HEK293 (cell line): Measurements from ENCODE around the gene COPA.

Experiments used
- GLIS1 ChIP-seq: fragments of 450-650 bp; formaldehyde crosslinking; IDR thresholded peaks from 2 replicates; pipeline ENCODE4 v1.5.1; 2016; ENCODE audit warnings: missing biosample characterization, missing genetic modification characterization
- GLIS2 ChIP-seq: fragments of 450-650 bp; formaldehyde crosslinking; IDR thresholded peaks from 2 replicates; pipeline ENCODE4 v1.5.1; 2016; ENCODE audit warnings: missing biosample characterization, missing genetic modification characterization
- HOXA7 ChIP-seq: sonication (generic); formaldehyde crosslinking; IDR thresholded peaks from 2 replicates; pipeline ENCODE4 v1.8.1; 2022; ENCODE audit warnings: missing genetic modification reagents, borderline replicate concordance
- IKZF3 ChIP-seq: fragments of 450-650 bp; IDR thresholded peaks from 2 replicates; pipeline ENCODE4 v1.5.0; 2018; ENCODE audit warnings: missing biosample characterization, mild to moderate bottlenecking, missing genetic modification characterization, moderate library complexity
- KLF10 ChIP-seq: fragments of 450-650 bp; IDR thresholded peaks from 2 replicates; pipeline ENCODE4 v1.5.1; 2018; ENCODE audit warnings: missing biosample characterization, mild to moderate bottlenecking, missing genetic modification characterization
- OVOL3 ChIP-seq: fragments of 450-650 bp; formaldehyde crosslinking; IDR thresholded peaks from 2 replicates; pipeline ENCODE4 v1.5.1; 2016; ENCODE audit warnings: missing biosample characterization, missing genetic modification characterization
- SETDB1 ChIP-seq: IDR thresholded peaks from one replicate; pipeline ENCODE4 v1.6.1; 2017; ENCODE audit warnings: mild to moderate bottlenecking, low read length, moderate library complexity, mixed read lengths; ENCODE audit not compliant: insufficient read length
- WT1 ChIP-seq: fragments of 450-650 bp; formaldehyde crosslinking; IDR thresholded peaks from 2 replicates; pipeline ENCODE4 v1.5.1; 2016; ENCODE audit warnings: missing biosample characterization, missing genetic modification characterization
- ZBTB21 ChIP-seq: fragments of 450-650 bp; formaldehyde crosslinking; IDR thresholded peaks from 2 replicates; pipeline ENCODE4 v1.5.1; 2017; ENCODE audit warnings: missing biosample characterization, missing genetic modification characterization
- ZEB2 ChIP-seq: fragments of 450-650 bp; formaldehyde crosslinking; IDR thresholded peaks from 2 replicates; pipeline ENCODE4 v1.5.1; 2016; ENCODE audit warnings: missing biosample characterization, missing genetic modification characterization
- ZNF112 ChIP-seq: fragments of 450-650 bp; formaldehyde crosslinking; IDR thresholded peaks from 2 replicates; pipeline ENCODE4 v1.5.0; 2017; ENCODE audit warnings: missing biosample characterization, missing genetic modification characterization
- ZNF148 ChIP-seq: fragments of 450-650 bp; formaldehyde crosslinking; IDR thresholded peaks from 2 replicates; pipeline ENCODE4 v1.5.0; 2017; ENCODE audit warnings: missing biosample characterization, missing genetic modification characterization, borderline replicate concordance
- ZNF174 ChIP-seq: fragments of 450-650 bp; formaldehyde crosslinking; IDR thresholded peaks from 2 replicates; pipeline ENCODE4 v1.5.0; 2017; ENCODE audit warnings: missing biosample characterization, mild to moderate bottlenecking, missing genetic modification characterization
- ZNF18 ChIP-seq: fragments of 450-650 bp; formaldehyde crosslinking; IDR thresholded peaks from 2 replicates; pipeline ENCODE4 v1.5.1; 2016; ENCODE audit warnings: missing biosample characterization, missing genetic modification characterization
- ZNF223 ChIP-seq: fragments of 450-650 bp; formaldehyde crosslinking; IDR thresholded peaks from 2 replicates; pipeline ENCODE4 v1.5.1; 2016; ENCODE audit warnings: missing biosample characterization, missing genetic modification characterization
- ZNF362 ChIP-seq: fragments of 450-650 bp; formaldehyde crosslinking; IDR thresholded peaks from 2 replicates; pipeline ENCODE4 v1.5.1; 2016; ENCODE audit warnings: missing biosample characterization, missing genetic modification characterization
- ZNF366 ChIP-seq: fragments of 450-650 bp; formaldehyde crosslinking; conservative IDR thresholded peaks from 2 replicates; pipeline ENCODE4 v1.5.1; 2016; ENCODE audit warnings: missing biosample characterization, missing genetic modification characterization
- ZNF37A ChIP-seq: fragments of 450-650 bp; IDR thresholded peaks from 2 replicates; pipeline ENCODE4 v1.5.1; 2018; ENCODE audit warnings: missing biosample characterization, missing genetic modification characterization
- ZNF416 ChIP-seq: fragments of 450-650 bp; formaldehyde crosslinking; IDR thresholded peaks from 2 replicates; pipeline ENCODE4 v1.5.1; 2016; ENCODE audit warnings: missing biosample characterization, missing genetic modification characterization
- ZNF580 ChIP-seq: fragments of 450-650 bp; formaldehyde crosslinking; IDR thresholded peaks from 2 replicates; pipeline ENCODE4 v1.5.1; 2016; ENCODE audit warnings: missing biosample characterization, missing genetic modification characterization
- ZNF585B ChIP-seq: fragments of 450-650 bp; formaldehyde crosslinking; IDR thresholded peaks from 2 replicates; pipeline ENCODE4 v1.5.1; 2016; ENCODE audit warnings: missing biosample characterization, missing genetic modification characterization
- ZNF621 ChIP-seq: fragments of 450-650 bp; formaldehyde crosslinking; IDR thresholded peaks from 2 replicates; pipeline ENCODE4 v1.5.1; 2017; ENCODE audit warnings: missing biosample characterization, missing genetic modification characterization
- ZNF664 ChIP-seq: fragments of 450-650 bp; formaldehyde crosslinking; IDR thresholded peaks from 2 replicates; pipeline ENCODE4 v1.5.1; 2016; ENCODE audit warnings: missing biosample characterization, missing genetic modification characterization
- ZNF701 ChIP-seq: fragments of 450-650 bp; formaldehyde crosslinking; IDR thresholded peaks from 2 replicates; pipeline ENCODE4 v1.5.1; 2016; ENCODE audit warnings: missing biosample characterization, missing genetic modification characterization
- ZNF768 ChIP-seq: fragments of 450-650 bp; formaldehyde crosslinking; IDR thresholded peaks from 2 replicates; pipeline ENCODE4 v1.5.1; 2018; ENCODE audit warnings: missing biosample characterization, mild to moderate bottlenecking, missing genetic modification characterization
- ZNF776 ChIP-seq: fragments of 450-650 bp; formaldehyde crosslinking; IDR thresholded peaks from 2 replicates; pipeline ENCODE4 v1.5.0; 2017; ENCODE audit warnings: missing biosample characterization, missing genetic modification characterization, borderline replicate concordance
- ZNF791 ChIP-seq: fragments of 450-650 bp; formaldehyde crosslinking; IDR thresholded peaks from 2 replicates; pipeline ENCODE4 v1.5.1; 2016; ENCODE audit warnings: missing biosample characterization, missing genetic modification characterization
- ZSCAN16 ChIP-seq: fragments of 450-650 bp; formaldehyde crosslinking; IDR thresholded peaks from 2 replicates; pipeline ENCODE4 v1.5.1; 2016; ENCODE audit warnings: missing biosample characterization, missing genetic modification characterization
- ZSCAN18 ChIP-seq: fragments of 450-650 bp; formaldehyde crosslinking; IDR thresholded peaks from 2 replicates; pipeline ENCODE4 v1.5.1; 2016; ENCODE audit warnings: missing biosample characterization, missing genetic modification characterization
- TF ChIP-seq, protein P1 (sequence below): fragments of 450-650 bp; formaldehyde crosslinking; IDR thresholded peaks from 2 replicates; pipeline ENCODE4 v1.5.1; 2016; ENCODE audit warnings: missing biosample characterization, missing genetic modification characterization, borderline replicate concordance

The COPA gene

GRCh38 chr1:160342953-160343869, at the start of gene COPA, which contains the start of gene NCSTN (continued):
- TF ChIP-seq ZNF621 (no peak), ZNF112 (tag by site-specific recombination) (no peak), WT1 (no peak), GLIS1 (tag by site-specific recombination) (peak; percentile 92), ZNF580 (tag by site-specific recombination) (peak; percentile 60; the same call in 1 of the 2 replicates), HOXA7 (CRISPR knock-in tag) (no peak), ZNF701 (tag by site-specific recombination) (no peak), ZNF416 (tag by site-specific recombination) (no peak), ZNF585B (tag by site-specific recombination) (peak; percentile 32; the same call in 1 of the 2 replicates), GLIS2 (tag by site-specific recombination) (peak; percentile 89), ZNF664 (tag by site-specific recombination) (no peak), KLF10 (tag by site-specific recombination) (peak; percentile 41; the same call in 1 of the 2 replicates), OVOL3 (no peak), ZNF174 (tag by site-specific recombination) (no peak), ZNF366 (tag by site-specific recombination) (no peak), ZSCAN18 (no peak), ZNF18 (tag by site-specific recombination) (no peak), ZNF223 (tag by site-specific recombination) (peak; percentile 84), ZNF37A (no peak), SETDB1 (no peak), ZNF776 (no peak), IKZF3 (tag by site-specific recombination) (0 out of 2 replicates have a peak, but pooled peaks have one; percentile 20), ZNF362 (tag by site-specific recombination) (0 out of 2 replicates have a peak, but pooled peaks have one; percentile 67), ZNF768 (no peak), ZBTB21 (tag by site-specific recombination) (peak; percentile 95), ZNF148 (tag by site-specific recombination) (peak; percentile 20; the same call in 1 of the 2 replicates), ZNF791 (tag by site-specific recombination) (no peak), ZEB2 (peak; percentile 55; the same call in 1 of the 2 replicates), ZSCAN16 (tag by site-specific recombination) (0 out of 2 replicates have a peak, but pooled peaks have one; percentile 61)
- TF ChIP-seq, protein P1, sequence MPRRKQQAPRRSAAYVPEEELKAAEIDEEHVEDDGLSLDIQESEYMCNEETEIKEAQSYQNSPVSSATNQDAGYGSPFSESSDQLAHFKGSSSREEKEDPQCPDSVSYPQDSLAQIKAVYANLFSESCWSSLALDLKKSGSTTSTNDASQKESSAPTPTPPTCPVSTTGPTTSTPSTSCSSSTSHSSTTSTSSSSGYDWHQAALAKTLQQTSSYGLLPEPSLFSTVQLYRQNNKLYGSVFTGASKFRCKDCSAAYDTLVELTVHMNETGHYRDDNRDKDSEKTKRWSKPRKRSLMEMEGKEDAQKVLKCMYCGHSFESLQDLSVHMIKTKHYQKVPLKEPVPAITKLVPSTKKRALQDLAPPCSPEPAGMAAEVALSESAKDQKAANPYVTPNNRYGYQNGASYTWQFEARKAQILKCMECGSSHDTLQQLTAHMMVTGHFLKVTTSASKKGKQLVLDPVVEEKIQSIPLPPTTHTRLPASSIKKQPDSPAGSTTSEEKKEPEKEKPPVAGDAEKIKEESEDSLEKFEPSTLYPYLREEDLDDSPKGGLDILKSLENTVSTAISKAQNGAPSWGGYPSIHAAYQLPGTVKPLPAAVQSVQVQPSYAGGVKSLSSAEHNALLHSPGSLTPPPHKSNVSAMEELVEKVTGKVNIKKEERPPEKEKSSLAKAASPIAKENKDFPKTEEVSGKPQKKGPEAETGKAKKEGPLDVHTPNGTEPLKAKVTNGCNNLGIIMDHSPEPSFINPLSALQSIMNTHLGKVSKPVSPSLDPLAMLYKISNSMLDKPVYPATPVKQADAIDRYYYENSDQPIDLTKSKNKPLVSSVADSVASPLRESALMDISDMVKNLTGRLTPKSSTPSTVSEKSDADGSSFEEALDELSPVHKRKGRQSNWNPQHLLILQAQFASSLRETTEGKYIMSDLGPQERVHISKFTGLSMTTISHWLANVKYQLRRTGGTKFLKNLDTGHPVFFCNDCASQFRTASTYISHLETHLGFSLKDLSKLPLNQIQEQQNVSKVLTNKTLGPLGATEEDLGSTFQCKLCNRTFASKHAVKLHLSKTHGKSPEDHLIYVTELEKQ (tag by site-specific recombination) = no peak; the same call in 1 of the 2 replicates
